T-helper 2 cell (primary cell): ENCODE measurements around the gene TACC3.
A peak's percentile ranks its signal among the peaks of the same experiment; 100 is the strongest.
"Not testable (repeated sequence)": the region's sequence is repeated elsewhere in the genome, so short reads cannot be mapped to it uniquely, and the experiment has no call there.

Source experiments
- DNase-seq, 5 experiments: peaks; one replicate each; pipeline versions ENCODE4 v3.0.0 to v3.0.0-alpha.2; 2012 to 2022
- total RNA-seq, 2 donors: gene quantifications; one replicate each; lab custom pipeline; 2026; lab: John Stamatoyannopoulos, UW

TACC3 gene
- 108 to 112 reads per million in 2 donors for total RNA-seq

DNA sequence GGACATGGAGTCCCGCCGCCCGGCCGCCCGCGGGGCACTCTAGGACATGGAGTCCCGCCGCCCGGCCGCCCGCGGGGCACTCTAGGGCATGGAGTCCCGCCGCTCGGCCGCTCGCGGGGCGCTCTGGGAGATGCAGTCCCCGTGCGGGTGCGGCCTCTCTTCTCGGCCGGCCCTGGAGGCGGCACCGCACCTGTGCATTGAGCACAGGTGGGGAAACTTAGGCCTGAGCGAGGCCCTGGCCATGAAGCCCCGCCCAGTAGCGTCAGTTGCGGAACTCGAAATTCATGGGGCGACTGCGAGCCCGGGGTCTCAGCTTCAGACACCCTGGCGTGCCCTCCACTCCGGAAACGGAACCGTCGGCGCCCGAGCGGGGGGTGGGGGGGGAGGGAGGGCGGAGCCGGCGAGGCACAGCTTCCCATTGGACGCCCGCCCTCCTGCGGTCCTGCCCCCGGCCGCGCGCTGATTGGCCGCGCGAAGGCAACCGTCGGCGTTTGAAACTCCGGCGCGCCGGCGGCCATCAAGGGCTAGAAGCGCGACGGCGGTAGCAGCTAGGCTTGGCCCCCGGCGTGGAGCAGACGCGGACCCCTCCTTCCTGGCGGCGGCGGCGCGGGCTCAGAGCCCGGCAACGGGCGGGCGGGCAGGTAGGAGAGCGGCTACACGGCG, at the start of gene TACC3, which contains the start of gene TMEM129:
TACC3 (plus strand) TSS at position 519 of the 663 bp plus-strand sequence. CDS start 1,901 bp downstream, outside the sequence.
TMEM129 (minus strand) TSS at position 321 of the 663 bp plus-strand sequence. CDS start 486 bp downstream, outside the sequence.
- DNase-seq = peak; percentile 87 to 98 (median 94)

GRCh38 chr4:1673671-1674070, 47.6 kb upstream of the TACC3 start:
- no peak for DNase-seq

- no peak for DNase-seq
Observed at GRCh38 chr4:1674682-1675081, 46.6 kb upstream of the TACC3 start.

DNA sequence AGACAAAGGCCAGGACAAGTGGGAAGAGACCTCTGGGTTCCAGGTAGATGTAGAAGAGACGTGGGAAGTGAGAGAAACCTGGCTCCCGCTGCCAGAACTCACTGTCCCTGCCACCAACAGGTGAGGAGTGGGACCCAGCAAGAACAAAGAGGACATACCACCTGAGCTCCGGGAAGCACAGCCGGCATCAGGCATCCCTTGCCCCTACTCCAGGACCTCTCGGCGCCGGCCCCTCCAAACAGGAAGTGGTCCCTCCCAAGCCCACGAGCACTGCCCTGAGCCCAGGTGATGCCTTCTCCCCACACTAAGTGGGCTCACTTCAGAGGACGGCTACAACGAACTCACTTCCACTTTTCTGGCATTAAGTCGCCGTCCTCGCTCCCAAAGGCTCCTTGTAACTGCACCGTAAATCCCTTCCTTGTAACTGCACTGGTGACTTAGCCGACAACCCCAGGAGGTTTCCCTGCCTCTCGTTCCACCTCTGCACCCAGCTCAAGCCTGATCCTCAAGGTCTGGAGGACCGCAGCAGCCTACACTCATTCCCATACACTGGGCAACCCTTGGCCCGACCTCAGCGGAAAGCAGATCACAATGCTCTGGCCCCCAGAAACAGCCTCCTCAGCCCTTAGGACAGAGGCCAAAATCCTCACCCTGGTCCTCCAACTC, 46.1 kb upstream of the TACC3 start:
- no peak for DNase-seq

DNA sequence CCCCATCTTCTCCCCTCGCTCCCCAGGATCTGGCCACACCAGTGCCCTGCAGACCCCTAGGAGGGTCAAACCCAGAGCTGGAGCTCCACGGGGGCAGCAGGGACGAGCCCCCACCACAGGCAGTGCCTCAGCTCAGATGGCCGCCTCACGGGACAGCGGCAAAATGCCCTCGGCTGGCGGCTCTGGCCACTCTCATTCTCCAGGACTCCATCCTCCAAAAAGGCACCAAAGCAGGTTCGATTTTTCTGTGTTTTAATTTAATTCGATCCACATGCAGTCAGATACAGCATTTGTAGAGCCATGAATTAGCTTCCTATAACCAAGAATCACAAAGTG, 45.6 kb upstream of the TACC3 start:
- DNase-seq = no peak

GRCh38 chr4:1676605-1677525, 44.5 kb upstream of the TACC3 start:
- no peak for DNase-seq

DNA sequence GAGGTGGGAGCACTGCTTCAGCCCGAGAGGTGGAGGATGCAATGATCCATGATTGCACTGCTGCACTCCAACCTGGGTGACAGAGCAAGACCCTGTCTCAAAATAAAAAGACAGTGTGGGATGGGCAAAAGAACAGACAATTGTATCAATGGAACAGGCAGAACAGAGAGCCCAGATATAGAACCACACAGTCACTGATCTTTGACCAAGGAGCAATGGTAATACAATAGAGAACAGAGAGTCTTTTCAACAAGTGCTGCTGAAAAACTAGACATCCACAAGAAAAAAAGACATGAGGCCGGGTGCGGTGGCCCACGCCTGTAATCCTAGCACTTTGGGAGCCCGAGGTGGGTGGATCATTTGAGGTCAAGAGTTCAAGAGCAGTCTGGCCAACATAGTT, 43.1 kb upstream of the TACC3 start:
- no peak for DNase-seq

- no peak for DNase-seq
Observed at GRCh38 chr4:1682860-1683259, 38.5 kb upstream of the TACC3 start.

DNA sequence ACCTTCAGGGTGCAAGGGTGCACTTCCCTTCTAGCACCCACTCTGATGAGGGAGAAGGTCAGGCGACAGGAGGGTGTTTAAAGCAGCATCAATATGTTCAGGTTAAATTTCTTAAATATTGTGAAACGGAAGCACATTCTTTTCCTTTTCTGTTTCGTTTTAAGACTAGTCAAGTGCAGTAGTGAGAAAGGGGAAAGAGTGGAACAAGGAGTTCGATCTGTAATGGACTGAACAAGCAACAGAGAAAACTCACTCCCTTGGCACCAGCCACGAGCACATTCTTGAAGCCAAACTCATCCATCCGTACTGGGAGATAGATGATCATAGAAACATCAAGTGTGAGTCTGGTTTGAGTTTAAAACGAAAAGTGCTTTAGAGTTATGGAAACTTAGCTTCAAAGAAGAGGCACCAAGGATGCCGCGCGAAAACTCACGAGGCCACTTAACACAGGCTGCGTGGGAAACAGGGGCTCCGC, 38.0 kb upstream of the TACC3 start:
- peak in 1 of 5 experiments; percentile 24 for DNase-seq

DNA sequence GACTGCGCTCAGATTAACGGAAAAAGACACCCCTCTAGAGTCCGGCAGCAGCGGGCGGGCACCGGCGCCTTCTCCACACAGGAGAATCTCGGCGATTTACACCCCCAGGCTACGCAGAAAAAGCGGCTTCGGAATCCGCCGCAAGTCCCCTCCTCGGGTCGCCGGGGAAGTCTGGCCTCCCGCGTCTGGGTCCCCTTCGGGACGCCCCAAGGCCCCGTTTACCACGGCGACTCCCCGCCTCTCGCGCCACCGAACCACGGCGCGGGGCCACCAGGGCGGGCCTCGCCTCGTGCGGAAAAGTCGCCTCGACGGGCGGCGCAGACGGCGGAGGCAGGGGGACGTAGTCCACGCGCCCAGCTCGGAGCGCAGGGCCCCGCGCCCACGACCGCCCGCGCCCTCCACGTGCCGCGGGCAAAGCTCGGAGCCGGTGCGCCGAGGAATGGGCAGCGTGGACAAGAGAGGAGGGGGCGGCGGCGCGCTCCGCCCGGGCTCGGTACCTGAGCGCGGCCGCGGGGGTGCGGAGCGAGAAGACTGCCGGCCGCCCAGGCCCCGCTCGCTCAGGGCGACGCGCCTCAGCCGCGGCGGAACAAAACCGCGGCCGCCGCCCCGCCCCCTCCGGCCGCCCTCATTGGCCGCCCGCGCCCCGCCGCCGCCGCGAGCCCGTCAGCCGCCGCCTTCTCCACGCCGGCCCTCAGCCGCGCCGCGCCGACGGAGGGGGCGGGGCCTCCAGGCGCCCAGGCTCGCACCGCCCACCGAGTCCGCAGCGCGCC, 37.4 kb upstream of the TACC3 start, which contains the start of gene FAM53A:
FAM53A (minus strand) TSS at position 578 of the 770 bp plus-strand sequence. CDS start 15,572 bp downstream, outside the sequence.
- peak in 3 of 5 experiments; percentile 85 to 93 (median 89) for DNase-seq

DNA sequence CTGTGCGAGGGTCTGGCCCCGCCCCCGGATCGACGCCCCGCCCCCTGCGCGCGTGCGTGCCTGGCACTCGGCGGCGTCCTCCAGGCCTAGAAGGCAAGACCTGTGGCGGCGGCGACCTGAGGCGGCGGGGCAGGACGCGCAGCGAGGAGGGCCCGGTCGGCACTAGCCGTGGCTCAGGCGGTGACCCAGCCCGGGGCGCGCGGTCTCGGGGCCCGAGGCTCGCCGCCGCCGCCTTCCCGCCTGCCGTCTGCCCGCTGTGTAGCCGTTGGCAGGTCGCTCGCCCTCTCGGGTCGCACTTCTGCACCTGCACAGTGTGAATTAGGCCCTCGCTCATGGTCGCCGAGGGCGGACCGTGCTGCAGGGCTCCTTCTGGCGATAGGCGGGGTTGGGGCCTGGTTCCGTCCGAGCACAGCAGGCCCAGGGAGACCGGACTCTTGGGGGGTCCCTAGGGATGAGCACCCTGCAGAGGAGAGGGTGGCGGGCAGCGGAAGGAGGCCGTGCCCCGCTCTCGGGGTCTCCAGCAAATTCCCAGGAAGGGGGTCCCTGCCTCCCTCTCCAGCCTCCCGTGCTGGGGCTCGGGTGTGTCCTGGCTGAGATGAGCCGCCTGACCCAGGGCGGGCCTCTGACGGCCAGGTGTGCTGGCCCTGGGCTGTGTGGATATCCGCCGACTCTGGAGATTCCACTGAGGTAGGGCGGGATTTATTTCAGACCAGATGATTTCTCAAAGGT, 36.7 kb upstream of the TACC3 start:
- DNase-seq = peak in 2 of 5 experiments; percentile 92 to 95

DNA sequence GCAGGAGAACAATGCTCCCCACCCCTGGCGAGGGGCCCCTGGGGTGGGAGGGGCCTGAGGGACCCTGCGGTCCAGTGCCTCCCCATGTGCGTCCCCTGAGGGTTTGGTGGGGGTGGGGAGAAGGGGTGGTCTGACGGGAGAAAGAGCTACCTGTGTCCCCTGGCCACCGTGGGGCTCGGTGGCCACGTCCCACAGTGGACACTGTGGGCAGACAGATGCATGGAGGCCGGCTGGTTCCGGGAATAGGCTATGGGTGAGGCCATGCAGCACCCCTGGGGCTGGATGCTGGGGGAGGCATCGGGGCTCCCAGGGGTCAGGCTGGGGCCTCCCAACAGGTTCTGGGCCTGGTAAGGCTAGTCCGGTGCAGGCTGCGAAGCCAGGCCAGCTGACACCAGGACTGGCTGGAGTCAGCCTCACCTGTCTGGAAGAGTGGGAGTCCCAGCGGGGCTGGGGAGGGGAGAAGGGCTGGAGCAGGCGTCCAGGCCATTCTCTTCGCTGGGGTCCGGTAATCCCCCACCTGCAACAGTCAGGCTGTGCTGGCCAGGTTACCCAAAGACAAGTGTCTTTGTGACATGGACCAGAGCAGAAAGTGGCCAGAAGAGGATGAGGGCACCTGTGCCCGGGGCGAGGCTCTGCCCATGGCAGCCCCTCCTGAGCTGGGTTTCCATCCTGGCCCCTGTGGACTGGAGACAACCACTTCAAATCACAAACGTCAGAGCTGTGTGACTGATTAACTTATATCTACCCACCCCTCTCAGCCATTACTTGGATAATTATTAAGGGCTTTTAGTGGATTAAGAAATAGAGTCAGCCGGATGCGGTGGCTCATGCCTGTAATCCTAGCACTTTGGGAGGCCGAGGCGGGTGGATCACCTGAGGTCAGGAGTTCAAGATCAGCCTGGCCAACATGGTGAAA, 35.8 kb upstream of the TACC3 start:
- DNase-seq = no peak

DNA sequence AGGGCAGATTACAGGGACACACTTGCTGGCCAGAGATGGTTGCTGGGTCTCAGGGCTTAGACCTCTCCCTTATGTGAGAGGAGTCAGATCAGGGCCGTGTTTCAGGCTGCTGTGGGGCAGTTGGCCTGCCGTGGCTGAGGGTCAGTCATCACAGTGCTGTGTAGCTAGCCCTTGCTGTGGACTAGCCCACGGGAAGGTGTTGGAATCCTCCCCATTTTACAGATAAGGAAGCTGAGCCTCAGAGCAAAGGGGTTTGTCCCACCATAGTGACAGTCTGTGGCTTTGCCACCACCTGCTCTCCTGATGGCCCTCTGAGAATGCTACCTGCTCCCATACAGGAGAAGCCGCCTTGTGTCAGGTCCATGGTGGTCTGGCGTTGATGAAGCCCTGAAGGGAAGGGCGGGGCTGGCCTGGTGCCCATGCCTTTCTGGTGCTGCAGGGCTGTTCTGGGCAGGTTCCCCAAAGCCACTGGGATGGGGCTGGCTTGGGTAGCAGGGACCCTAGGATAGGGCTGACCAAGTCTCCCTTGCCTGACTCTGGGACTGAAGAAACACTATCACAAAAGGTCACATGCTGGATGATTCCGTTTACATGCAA, 34.8 kb upstream of the TACC3 start:
- no peak for DNase-seq

GRCh38 chr4:1690698-1691097, 30.6 kb upstream of the TACC3 start:
- no peak for DNase-seq

GRCh38 chr4:1691737-1692373, 29.5 kb upstream of the TACC3 start:
- DNase-seq = no peak

DNA sequence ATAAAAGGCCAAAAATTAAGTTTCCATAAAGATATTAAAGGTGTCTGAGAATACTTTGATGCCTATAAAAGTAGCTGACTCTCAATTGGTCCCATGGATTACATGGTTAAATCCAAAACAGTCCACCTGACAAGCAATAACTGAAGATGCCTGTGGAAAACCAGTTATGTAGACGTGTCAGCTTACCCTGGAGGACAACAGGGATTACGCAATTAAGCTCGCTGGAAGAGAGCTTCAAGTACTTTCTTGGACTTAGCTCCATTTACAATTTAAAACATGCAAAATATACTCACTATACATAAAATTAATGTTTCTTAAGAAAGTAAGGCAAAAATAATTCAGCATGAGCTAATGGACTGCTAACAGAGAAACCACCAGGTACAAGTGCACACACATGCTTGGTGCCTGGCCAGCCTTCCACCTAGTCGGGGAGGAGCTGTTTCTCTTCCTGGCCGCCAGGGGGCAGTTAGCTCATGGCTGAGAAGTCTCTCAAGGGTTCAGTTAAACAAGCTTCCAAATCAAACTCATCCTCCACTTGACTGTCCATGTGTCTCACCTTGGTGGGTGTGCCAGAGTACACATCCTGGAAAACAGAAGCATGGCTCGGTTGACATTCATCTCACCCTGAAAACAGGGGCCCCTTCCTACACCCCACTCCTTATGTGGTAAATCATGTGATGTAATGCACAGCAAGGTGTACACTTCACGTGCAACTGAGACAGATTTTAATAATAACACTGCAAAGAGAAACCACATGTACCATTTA, 28.0 kb upstream of the TACC3 start:
- DNase-seq = peak; percentile 55 to 85 (median 64)

DNA sequence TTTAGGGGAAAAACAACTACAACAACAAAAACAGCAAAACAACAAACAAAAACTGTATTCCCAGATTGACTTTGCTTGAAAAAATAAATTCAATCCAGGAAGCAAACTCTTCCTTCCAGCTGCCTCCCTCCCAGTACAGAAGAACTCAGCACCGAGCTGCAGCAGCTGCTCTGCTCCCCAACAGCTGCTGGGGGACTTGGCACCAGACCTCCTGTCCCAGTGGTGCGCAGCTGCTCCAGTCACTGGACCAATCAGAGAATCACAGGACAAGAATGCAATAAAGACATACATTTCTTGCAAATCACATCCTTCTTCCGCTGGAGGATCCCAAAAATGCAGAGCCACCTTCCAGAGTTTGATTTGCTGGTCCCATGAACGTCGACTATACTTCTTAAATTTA, 25.4 kb upstream of the TACC3 start:
- DNase-seq = no peak

- DNase-seq = not testable (repeated sequence)
Observed at GRCh38 chr4:1701671-1702070, 19.6 kb upstream of the TACC3 start.
